Stimulated activated CD8-positive, alpha-beta memory T cell treated with anti-CD3 and anti-CD28 coated beads, Interleukin-12 subunit alpha, Interleukin-12 subunit beta, amount 100 ng/mL, for 4 hours (primary cell): ENCODE measurements around the gene FES.
"Not testable (repeated sequence)": the region's sequence is repeated elsewhere in the genome, so short reads cannot be mapped to it uniquely, and the experiment has no call there.

Source experiments
- DNase-seq: peaks from one replicate; pipeline ENCODE4 v3.0.0-alpha.2; 2020; ENCODE audit warnings: low read depth

FES gene

GRCh38 chr15:90909976-90910375 lies 25.7 kb downstream of the FES start:
- no peak for DNase-seq

- no peak for DNase-seq
These were observed 26.4 kb downstream of the FES start for GRCh38 chr15:90910441-90911301.

GRCh38 chr15:90911302-90911623 lies 27.0 kb downstream of the FES start:
- no peak for DNase-seq

GRCh38 chr15:90911906-90912769 lies 27.8 kb downstream of the FES start:
- no peak for DNase-seq

GRCh38 chr15:90912770-90913075 lies 28.4 kb downstream of the FES start:
- DNase-seq: no peak

- DNase-seq: no peak
These were observed 29.2 kb downstream of the FES start for GRCh38 chr15:90913398-90913944.

- DNase-seq: no peak
These were observed 30.2 kb downstream of the FES start for GRCh38 chr15:90914305-90915080.

GRCh38 chr15:90915216-90915807 lies 31.0 kb downstream of the FES start:
- no peak for DNase-seq

- DNase-seq: no peak
These were observed 31.6 kb downstream of the FES start for GRCh38 chr15:90915808-90916440.

- no peak for DNase-seq
These were observed 32.2 kb downstream of the FES start for GRCh38 chr15:90916461-90916860.

GRCh38 chr15:90917569-90917968 lies 33.3 kb downstream of the FES start:
- DNase-seq: no peak

GRCh38 chr15:90918034-90918788 lies 33.9 kb downstream of the FES start:
- DNase-seq: no peak

GRCh38 chr15:90918835-90919234 lies 34.5 kb downstream of the FES start:
- DNase-seq: no peak

- no peak for DNase-seq
These were observed 37.6 kb downstream of the FES start for GRCh38 chr15:90921887-90922286.

GRCh38 chr15:90922712-90923322 lies 38.5 kb downstream of the FES start:
- DNase-seq: not testable (repeated sequence)

GRCh38 chr15:90924375-90924774 lies 40.1 kb downstream of the FES start:
- no peak for DNase-seq

- DNase-seq: not testable (repeated sequence)
These were observed 42.5 kb downstream of the FES start for GRCh38 chr15:90926766-90927165.

- not testable (repeated sequence) for DNase-seq
These were observed 43.8 kb downstream of the FES start for GRCh38 chr15:90928106-90928505.

GRCh38 chr15:90929246-90930019 lies 45.1 kb downstream of the FES start:
- no peak for DNase-seq
